Fibroblast of pulmonary artery (primary cell): ENCODE results near the gene OXCT1.

Experiments used
- DNase-seq: peaks from one replicate; pipeline ENCODE4 v3.0.0-alpha.2; 2010; ENCODE audit warnings: low read depth
- H3K4me3 ChIP-seq: replicated peaks from 2 replicates; pipeline ENCODE4 v1.5.1; 2011; ENCODE audit warnings: low read depth, mild to moderate bottlenecking, control low read depth, low read length, moderate library complexity
- TF ChIP-seq, protein P1 (sequence below): IDR thresholded peaks from 2 replicates; pipeline ENCODE4 v1.5.1; 2011; ENCODE audit warnings: mild to moderate bottlenecking, control low read depth, low read length, inconsistent platforms; ENCODE audit errors: missing control alignments

OXCT1 gene

DNA sequence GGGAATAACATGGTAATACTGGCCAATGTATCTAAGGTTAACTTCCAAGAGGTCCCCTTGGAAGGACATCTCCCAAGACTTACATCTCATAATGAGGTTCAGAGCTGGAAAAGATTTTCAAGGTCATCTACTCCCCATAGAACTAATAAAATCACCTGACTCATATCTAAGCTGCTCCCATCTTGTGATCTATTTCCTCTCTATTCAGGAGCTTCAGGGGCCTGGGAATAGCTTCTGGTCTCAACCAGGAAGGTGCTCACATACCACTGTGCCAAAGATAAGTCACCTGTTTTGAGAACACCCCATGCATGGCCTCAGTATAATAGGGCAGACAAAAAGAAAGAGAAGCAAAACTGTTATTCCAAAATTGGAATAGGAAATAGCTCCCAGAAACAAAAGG is 74.2 kb downstream of the OXCT1 start:
- DNase-seq = no peak
- H3K4me3 ChIP-seq = no peak overlapping the region
- TF ChIP-seq, protein P1, sequence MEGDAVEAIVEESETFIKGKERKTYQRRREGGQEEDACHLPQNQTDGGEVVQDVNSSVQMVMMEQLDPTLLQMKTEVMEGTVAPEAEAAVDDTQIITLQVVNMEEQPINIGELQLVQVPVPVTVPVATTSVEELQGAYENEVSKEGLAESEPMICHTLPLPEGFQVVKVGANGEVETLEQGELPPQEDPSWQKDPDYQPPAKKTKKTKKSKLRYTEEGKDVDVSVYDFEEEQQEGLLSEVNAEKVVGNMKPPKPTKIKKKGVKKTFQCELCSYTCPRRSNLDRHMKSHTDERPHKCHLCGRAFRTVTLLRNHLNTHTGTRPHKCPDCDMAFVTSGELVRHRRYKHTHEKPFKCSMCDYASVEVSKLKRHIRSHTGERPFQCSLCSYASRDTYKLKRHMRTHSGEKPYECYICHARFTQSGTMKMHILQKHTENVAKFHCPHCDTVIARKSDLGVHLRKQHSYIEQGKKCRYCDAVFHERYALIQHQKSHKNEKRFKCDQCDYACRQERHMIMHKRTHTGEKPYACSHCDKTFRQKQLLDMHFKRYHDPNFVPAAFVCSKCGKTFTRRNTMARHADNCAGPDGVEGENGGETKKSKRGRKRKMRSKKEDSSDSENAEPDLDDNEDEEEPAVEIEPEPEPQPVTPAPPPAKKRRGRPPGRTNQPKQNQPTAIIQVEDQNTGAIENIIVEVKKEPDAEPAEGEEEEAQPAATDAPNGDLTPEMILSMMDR = no peak

DNA sequence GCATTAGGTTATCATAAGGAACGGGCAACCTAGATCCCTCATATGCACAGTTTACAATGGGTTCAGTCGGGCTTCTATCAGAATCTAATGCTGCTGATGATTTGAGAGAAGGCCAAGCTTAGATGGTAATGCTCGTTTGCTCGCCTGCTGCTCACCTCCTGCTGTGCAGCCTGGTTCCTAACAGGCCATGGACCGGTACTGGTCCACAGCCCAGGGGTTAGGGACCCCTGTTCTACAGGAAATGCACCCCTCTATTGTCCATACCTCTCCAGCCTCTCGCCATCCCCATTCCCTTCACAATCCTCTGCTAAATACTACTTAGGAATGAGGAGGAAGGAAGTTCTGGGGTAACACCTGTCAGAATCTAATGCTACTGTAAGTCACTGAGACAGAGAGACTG is 75.1 kb downstream of the OXCT1 start:
- H3K4me3 ChIP-seq = no peak overlapping the region
- no peak for DNase-seq
- TF ChIP-seq, protein P1 = no peak

DNA sequence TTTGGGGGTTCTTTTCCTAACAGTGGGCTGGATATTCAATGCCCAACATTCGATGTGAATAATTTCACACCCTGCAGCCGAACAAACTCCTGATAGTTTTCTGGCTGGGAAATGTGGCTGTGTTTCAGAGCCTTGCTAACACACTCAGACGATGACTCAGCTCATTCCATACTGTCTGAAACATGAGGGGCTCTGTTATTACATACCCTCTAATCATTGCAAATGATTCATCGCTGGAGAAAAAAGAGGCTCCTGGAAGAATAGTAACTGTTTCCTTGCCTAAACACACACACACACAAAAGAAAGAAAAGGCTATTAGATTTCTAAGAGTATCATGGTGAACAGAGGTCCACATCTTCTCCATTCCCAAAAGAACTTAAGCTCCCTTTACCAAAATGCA is 75.8 kb downstream of the OXCT1 start:
- H3K4me3 ChIP-seq = no peak overlapping the region
- peak; percentile 94 for DNase-seq
- TF ChIP-seq, protein P1 = no peak

DNA sequence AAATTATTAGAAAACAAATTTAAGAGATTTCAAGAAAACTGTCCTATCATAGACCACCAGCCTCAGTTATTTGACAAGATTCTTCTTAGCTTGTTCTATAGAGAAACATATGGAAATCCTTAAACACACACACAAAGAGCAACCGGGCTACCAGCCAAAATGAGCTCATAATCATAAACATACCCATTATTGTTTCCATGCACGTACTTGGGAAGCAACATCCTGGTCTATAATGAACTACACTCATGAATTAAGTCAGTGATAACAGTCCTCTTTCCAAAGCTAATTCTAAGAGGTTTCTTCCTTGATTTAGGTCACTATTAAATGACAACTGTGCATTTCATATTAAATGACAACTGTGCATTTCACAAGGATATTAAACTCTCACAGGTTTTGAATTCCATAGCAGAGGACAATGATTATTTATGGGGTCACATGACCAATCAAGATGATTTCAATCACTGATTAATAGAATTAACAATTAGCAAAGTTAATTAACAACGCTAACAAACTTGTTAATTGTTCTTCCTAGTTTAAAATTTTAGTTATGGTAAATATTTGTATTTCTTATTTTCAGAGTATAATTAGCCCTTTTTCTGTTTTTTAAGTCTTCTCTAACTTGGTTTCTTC is 77.0 kb downstream of the OXCT1 start:
- DNase-seq = peak; percentile 75
- TF ChIP-seq, protein P1 = no peak
- H3K4me3 ChIP-seq = no peak overlapping the region

DNA sequence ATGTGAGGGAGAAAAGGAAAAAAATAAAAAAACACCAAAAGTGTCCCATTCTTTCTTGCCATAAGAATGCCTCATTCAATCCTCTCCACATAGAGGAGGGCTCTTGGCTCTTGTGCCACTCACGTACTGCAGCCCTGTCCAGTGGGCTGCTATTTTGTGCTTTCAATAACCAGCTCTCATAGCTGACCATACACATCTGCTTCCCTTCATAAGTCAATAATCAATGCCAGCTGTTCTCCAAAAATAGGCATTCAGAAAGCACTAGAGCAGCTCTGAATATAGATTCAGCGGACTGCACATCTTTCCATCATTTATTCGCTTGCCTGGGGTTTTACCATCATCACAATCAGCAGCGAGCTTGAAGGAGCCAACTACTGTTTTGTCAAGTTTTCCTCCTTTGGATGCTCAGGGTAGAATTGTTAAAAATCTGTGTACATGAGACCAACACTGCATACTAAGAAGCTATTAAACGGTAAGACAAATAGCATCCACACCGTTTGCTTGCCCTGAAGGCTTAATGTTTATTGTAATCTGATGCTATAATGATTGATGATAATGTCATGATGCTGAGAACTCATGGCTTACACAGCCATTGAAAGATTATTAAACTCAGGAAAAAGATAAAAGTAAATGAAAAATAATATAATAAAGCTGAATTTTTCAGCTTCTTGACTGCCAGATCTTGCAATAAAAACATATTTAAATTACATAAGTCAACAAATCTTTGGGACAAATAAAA is 80.0 kb downstream of the OXCT1 start:
- H3K4me3 ChIP-seq = no peak overlapping the region
- DNase-seq = no peak
- TF ChIP-seq, protein P1 = no peak

DNA sequence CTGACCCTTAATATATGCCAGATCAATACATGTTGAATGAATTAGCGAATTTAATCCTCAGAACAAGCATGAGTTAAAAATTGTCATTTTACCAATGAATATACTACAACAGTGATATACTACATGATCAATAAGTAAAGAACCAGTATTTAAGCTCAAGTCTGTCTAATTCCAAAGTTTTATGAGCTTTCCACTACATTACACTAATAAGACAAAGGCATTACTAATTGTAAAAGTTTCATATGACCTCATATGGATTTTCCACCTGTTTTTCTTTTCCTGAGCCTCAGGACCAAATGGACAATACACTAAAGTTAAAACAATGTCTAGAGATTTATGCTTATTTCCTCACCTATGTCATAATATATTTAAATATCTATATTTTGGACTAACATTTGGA is 80.8 kb downstream of the OXCT1 start:
- TF ChIP-seq, protein P1 = no peak
- no peak overlapping the region for H3K4me3 ChIP-seq
- DNase-seq = no peak
